Suprapubic skin (tissue), 4 donors: ENCODE data around the gene GGA1. TPM values are rescaled to one million over a fixed set of nuclear protein-coding genes. Genes with fewer than 3 reads are reported as not detected.

Experiments
- DNase-seq, 2 donors: peaks; one replicate each; pipeline ENCODE4 v3.0.0-alpha.2; 2019; ENCODE audit warnings: low spot score in 2 of 2
- H3K27ac ChIP-seq: fragments of 200-600 bp; sonication (generic); one replicate; pipeline ENCODE4 v1.5.1; 2019
- H3K27me3 ChIP-seq: fragments of 200-600 bp; sonication (generic); one replicate; pipeline ENCODE4 v1.5.1; 2019
- H3K36me3 ChIP-seq: fragments of 200-600 bp; sonication (generic); one replicate; pipeline ENCODE4 v1.5.1; 2019
- H3K4me1 ChIP-seq: fragments of 200-600 bp; sonication (generic); one replicate; pipeline ENCODE4 v1.5.1; 2019
- H3K4me3 ChIP-seq: fragments of 200-600 bp; sonication (generic); one replicate; pipeline ENCODE4 v1.5.1; 2019; ENCODE audit warnings: mild to moderate bottlenecking
- H3K9me3 ChIP-seq: fragments of 200-600 bp; sonication (generic); one replicate; pipeline ENCODE4 v1.5.1; 2019
- EP300 ChIP-seq: sonication (generic); formaldehyde crosslinking; IDR thresholded peaks from one replicate; pipeline ENCODE4 v1.6.1; 2017; ENCODE audit warnings: antibody characterized with exemption
- POLR2A ChIP-seq, 2 donors: fragments of 450-650 bp; IDR thresholded peaks; one replicate each; pipeline ENCODE4 v1.6.1; 2017; ENCODE audit warnings: antibody characterized with exemption in 2 of 2, mild to moderate bottlenecking in 2 of 2, moderate library complexity in 2 of 2
- POLR2AphosphoS5 ChIP-seq, 3 donors: sonication (generic); formaldehyde crosslinking; IDR thresholded peaks; one replicate each; pipeline ENCODE4 v1.6.1; 2017; ENCODE audit warnings: antibody characterized with exemption in 3 of 3
- WGBS: methylation state at CpG from one replicate; pipeline ENCODE4 v1.1.5; 2018; 5-methylcytosine and 5-hydroxymethylcytosine counted together
- total RNA-seq, 4 donors: library from RNA; depleted of rRNA; stranded (reverse); fragments of >200 nt; gene quantifications; one replicate each; pipeline ENCODE4 v1.1.0, GENCODE V29; 2016
- TF ChIP-seq, protein P1 (sequence below), 2 donors: fragments of 200-600 bp in 1 of 2; fragments of 450-650 bp in 1 of 2; sonication (generic) in 1 of 2; IDR thresholded peaks; one replicate each; pipeline ENCODE4 v1.5.1; 2016 to 2019; ENCODE audit warnings: antibody characterized with exemption in 2 of 2, mild to moderate bottlenecking in 1 of 2, moderate library complexity in 1 of 2

The GGA1 gene
- total RNA-seq, 4 donors from 2014 or later: 52.8 to 124 (median 65.3) TPM

DNA sequence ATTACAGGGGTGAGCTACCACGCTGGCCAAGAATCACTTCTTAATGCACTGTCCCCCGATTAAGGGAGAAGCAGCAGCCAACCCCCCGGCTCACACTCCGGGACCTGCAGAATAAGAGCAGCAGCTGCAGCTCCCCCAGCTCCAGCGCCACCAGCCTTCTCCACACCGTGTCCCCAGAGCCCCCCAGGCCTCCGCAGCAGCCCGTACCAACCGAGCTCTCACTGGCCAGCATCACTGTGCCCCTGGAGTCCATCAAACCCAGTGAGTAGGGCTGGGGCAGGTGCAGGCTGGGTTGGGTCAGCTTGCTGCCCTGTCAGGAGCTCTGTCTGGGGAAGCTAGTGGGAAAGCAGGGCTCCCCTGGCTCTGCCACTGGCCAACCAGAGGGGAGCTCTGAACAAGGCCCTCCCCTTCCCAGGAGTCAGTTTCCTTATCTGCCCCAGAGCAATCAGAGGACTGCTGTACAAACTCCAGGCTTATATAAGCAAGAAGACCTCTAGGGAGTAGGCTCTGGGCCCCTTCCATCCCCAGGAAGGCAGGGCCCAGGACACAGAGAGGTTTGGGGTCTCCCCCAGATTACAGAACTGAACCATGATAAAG is 22.3 kb downstream of the GGA1 start:
- Histone ChIP-seq H3K4me3 (no peak overlapping the region), H3K27ac (no peak overlapping the region), H3K9me3 (no peaks in the 10 kb centered on the region), H3K36me3 (peaks cover 35% of the 10 kb centered on the region), H3K27me3 (no peaks in the 10 kb centered on the region), H3K4me1 (peaks cover 51% of the 10 kb centered on the region)
- WGBS: 88% methylated on average over 9 of the region's 9 CpGs
- peak in 1 of 2 donors; percentile 61 for DNase-seq
- no peak for TF ChIP-seq EP300
- no peak for TF ChIP-seq POLR2AphosphoS5 (IDR thresholded peaks at IDR 0.05)
- TF ChIP-seq, protein P1, sequence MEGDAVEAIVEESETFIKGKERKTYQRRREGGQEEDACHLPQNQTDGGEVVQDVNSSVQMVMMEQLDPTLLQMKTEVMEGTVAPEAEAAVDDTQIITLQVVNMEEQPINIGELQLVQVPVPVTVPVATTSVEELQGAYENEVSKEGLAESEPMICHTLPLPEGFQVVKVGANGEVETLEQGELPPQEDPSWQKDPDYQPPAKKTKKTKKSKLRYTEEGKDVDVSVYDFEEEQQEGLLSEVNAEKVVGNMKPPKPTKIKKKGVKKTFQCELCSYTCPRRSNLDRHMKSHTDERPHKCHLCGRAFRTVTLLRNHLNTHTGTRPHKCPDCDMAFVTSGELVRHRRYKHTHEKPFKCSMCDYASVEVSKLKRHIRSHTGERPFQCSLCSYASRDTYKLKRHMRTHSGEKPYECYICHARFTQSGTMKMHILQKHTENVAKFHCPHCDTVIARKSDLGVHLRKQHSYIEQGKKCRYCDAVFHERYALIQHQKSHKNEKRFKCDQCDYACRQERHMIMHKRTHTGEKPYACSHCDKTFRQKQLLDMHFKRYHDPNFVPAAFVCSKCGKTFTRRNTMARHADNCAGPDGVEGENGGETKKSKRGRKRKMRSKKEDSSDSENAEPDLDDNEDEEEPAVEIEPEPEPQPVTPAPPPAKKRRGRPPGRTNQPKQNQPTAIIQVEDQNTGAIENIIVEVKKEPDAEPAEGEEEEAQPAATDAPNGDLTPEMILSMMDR (IDR thresholded peaks at IDR 0.05): no peak
- TF ChIP-seq POLR2A (IDR thresholded peaks at IDR 0.05): no peak

DNA sequence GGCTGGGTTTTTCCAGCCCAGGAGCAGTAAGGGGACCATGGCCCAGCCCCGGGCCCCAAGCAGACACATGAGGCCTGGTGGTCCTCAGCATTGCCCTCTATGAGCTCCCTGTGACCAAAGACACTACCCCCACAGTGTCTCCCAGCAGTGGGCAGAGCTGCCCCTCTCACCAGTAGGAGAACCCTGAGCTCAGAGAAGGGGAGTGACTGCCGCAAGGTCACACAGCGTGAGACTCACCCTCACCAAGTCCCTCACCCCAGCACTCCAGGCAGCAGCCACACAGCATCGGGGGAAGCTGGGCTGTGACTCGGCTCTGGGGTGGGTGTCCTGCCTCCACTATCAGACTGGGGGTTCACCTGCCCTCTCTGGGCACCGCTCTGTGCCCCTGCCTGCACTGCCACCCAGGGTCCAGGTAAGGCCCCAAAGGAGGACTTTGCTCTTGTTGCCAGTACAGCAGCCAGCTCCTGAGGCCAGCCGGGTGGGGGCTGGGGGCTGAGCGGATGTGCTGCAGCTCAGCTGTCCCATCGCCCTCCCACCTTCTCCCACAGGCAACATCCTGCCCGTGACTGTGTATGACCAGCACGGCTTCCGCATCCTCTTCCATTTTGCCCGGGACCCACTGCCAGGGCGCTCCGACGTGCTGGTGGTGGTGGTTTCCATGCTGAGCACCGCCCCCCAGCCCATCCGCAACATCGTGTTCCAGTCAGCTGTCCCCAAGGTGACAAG is 23.0 kb downstream of the GGA1 start:
- TF ChIP-seq POLR2A (IDR thresholded peaks at IDR 0.05) (no peak), EP300 (no peak), POLR2AphosphoS5 (IDR thresholded peaks at IDR 0.05) (no peak)
- TF ChIP-seq, protein P1 (IDR thresholded peaks at IDR 0.05): no peak
- H3K27ac ChIP-seq: no peak overlapping the region
- peaks cover 47% of the 10 kb centered on the region for H3K4me1 ChIP-seq
- peaks cover 35% of the 10 kb centered on the region for H3K36me3 ChIP-seq
- H3K27me3 ChIP-seq: no peaks in the 10 kb centered on the region
- no peaks in the 10 kb centered on the region for H3K9me3 ChIP-seq
- 90% methylated on average over 18 of the region's 19 CpGs for WGBS
- DNase-seq: peak in 1 of 2 donors; percentile 75
- no peak overlapping the region for H3K4me3 ChIP-seq

DNA sequence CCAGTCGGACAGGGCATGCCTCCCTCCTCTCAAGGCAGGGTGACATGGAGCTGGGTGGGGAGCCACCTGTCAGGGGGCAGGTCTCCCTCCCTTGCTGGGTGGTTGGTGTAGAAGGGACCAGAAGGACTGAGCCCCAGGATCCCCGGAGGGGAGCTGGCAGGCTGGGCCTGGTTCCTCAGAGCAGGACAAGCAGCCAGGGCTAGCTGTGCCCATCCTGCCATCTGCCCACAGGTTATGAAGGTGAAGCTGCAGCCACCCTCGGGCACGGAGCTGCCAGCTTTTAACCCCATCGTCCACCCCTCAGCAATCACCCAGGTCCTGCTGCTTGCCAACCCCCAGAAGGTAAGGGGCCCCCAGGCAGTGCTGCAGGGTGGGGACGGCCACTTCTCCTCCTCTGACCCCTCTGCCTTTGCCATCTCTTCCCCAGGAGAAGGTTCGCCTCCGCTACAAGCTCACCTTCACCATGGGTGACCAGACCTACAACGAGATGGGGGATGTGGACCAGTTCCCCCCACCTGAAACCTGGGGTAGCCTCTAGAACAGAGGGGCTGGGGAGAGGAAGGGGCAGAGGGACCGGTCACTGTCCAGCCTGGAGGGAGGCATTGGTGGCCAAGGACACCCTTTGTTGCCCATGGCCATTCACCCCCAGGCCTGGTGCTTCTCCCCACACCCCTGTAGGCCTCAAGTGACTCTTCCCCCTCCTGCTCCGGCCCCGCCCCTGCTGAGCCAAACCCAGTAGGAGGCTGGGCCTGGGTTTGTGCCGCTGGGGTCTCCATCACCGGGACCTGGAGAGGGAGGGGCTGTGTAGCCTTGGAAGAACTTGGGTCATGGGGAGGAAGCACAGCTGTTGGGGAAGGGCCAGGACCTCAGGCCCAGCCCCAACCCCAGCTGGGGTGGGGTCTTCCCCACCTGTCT is 23.8 kb downstream of the GGA1 start:
- peak overlapping the region; percentile 61 for H3K27ac ChIP-seq
- TF ChIP-seq EP300 (no peak), POLR2AphosphoS5 (IDR thresholded peaks at IDR 0.05) (no peak), POLR2A (IDR thresholded peaks at IDR 0.05) (no peak)
- TF ChIP-seq, protein P1 (IDR thresholded peaks at IDR 0.05): no peak
- H3K4me3 ChIP-seq: no peak overlapping the region
- 73% methylated on average over 11 of the region's 14 CpGs for WGBS
- DNase-seq: peak in 1 of 2 donors; percentile 67
- H3K36me3 ChIP-seq: peaks cover 35% of the 10 kb centered on the region
- peaks cover 42% of the 10 kb centered on the region for H3K4me1 ChIP-seq
- no peaks in the 10 kb centered on the region for H3K27me3 ChIP-seq
- no peaks in the 10 kb centered on the region for H3K9me3 ChIP-seq

DNA sequence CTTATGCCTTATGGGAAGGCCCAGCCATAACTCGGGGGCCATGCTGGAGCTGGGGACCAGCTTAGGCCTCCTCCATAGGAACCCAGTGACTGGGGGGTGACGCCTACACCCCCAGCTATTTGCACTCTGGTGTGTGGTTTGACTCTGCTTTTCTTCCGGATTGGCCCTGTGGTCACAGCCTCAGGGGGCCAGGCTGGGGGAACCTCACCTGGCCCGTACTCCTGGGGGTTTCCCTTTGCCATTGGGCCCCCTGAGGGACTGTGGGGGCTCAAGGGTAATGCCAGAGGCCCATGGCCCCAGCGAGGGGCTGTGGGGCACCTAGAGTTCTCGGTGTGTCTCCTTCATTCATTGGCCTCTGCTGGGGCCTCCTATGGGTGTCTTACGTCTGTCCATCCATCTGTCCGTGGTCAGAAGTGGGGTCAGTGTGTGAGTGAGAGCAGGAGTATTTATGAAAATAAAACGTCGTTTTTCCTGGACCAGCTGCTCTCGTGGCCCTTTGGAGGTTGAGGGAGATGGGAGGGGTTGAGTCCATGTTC is 24.5 kb downstream of the GGA1 start:
- Histone ChIP-seq H3K36me3 (peaks cover 35% of the 10 kb centered on the region), H3K9me3 (no peaks in the 10 kb centered on the region), H3K4me1 (peaks cover 41% of the 10 kb centered on the region), H3K27me3 (no peaks in the 10 kb centered on the region), H3K27ac (peak overlapping the region; percentile 61), H3K4me3 (peak overlapping the region; percentile 15)
- WGBS: 46% methylated on average over 9 of the region's 11 CpGs
- peak in 1 of 2 donors; percentile 61 for DNase-seq
- TF ChIP-seq EP300: no peak
- TF ChIP-seq, protein P1 (IDR thresholded peaks at IDR 0.05): no peak
- no peak for TF ChIP-seq POLR2A (IDR thresholded peaks at IDR 0.05)
- no peak for TF ChIP-seq POLR2AphosphoS5 (IDR thresholded peaks at IDR 0.05)
